Measurements from ENCODE around the gene ALX4. TPM values are rescaled to one million over a fixed set of nuclear protein-coding genes. Genes with fewer than 3 reads are reported as not detected.

ALX4 gene
- total and polyA plus RNA-seq, 2 experiments from 2014 or later, result not detected

DNA sequence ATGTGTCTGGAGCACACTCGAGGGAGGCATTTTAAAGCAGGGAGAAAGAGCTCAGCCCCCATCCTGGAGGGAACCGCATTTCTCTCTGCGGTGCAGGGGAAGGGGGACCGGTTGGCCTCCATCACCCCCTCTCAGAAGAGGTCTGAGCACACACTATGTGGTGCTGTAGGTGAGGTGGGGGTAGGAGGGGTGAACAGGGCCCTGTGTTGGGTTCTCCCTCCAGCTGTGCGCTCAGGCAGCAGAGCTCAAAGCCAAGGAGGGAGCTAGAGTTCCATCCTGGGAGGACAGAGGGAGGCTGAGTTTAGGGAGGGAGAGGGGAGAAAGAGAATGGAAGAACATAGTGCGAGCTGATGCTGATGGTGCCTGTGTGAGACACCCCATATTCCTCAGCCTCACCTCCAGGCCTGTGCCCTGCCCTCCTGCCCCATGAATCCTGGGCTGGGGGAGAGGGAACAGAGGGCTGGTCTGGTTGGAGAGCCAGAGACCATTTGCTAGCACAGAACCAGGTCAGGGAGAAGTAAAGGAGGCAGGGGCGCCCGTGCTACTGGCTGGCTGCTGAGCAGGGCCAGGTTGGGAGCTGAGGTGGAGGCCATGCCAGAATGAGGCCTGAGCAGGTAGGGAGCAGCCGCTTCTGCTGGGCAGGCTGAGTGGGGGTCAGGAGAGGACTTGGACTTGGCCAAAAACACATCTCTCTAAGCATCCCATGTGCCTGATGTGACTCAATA, 43.7 kb downstream of the ALX4 start:
- no peaks in the 10 kb centered on the region for H3K36me3 ChIP-seq (ENCODE audit: insufficient read depth)
- ATAC-seq (no peak), DNase-seq (ENCODE audit: low spot score) (no peak)
- Mint-ChIP-seq H3K4me1 (peaks cover 3% of the 10 kb centered on the region; the same call in 2 of the 3 replicates), H3K9me3 (no peaks in the 10 kb centered on the region), H3K36me3 (ENCODE audit: low read depth) (no peaks in the 10 kb centered on the region; the same call in 2 of the 3 replicates), H3K4me3 (no peak overlapping the region), H3K27me3 (ENCODE audit: insufficient read depth, low read depth, poor library complexity) (peaks cover 8% of the 10 kb centered on the region), H3K27ac (no peak overlapping the region)
- no peaks in the 10 kb centered on the region for H3K4me1 ChIP-seq (ENCODE audit: insufficient read depth)
- no peaks in the 10 kb centered on the region for H3K9me2 ChIP-seq (ENCODE audit: insufficient read depth)
- no peaks in the 10 kb centered on the region for H3F3A ChIP-seq (replicated peaks; ENCODE audit: low read depth)
- TF ChIP-seq, protein P1, sequence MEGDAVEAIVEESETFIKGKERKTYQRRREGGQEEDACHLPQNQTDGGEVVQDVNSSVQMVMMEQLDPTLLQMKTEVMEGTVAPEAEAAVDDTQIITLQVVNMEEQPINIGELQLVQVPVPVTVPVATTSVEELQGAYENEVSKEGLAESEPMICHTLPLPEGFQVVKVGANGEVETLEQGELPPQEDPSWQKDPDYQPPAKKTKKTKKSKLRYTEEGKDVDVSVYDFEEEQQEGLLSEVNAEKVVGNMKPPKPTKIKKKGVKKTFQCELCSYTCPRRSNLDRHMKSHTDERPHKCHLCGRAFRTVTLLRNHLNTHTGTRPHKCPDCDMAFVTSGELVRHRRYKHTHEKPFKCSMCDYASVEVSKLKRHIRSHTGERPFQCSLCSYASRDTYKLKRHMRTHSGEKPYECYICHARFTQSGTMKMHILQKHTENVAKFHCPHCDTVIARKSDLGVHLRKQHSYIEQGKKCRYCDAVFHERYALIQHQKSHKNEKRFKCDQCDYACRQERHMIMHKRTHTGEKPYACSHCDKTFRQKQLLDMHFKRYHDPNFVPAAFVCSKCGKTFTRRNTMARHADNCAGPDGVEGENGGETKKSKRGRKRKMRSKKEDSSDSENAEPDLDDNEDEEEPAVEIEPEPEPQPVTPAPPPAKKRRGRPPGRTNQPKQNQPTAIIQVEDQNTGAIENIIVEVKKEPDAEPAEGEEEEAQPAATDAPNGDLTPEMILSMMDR (conservative IDR thresholded peaks at IDR 0.05; ENCODE audit: low read depth in 2 of 2), result no peak
- TF ChIP-seq ZNF114 (CRISPR knock-in tag; IDR thresholded peaks at IDR 0.05) (no peak), ZNF331 (CRISPR knock-in tag; IDR thresholded peaks at IDR 0.05; ENCODE audit: low read depth) (no peak), STAT1 (IDR thresholded peaks at IDR 0.05; ENCODE audit: unreplicated experiment) (no peak), EZH2phosphoT487 (IDR thresholded peaks at IDR 0.05; ENCODE audit: unreplicated experiment) (no peak), NANOG (IDR thresholded peaks at IDR 0.05; ENCODE audit: borderline replicate concordance) (no peak), REST (IDR thresholded peaks at IDR 0.05; ENCODE audit: unreplicated experiment) (no peak), JUNB (IDR thresholded peaks at IDR 0.05; ENCODE audit: unreplicated experiment) (no peak), CREB1 (CRISPR knock-in tag; IDR thresholded peaks at IDR 0.05; ENCODE audit: low read depth) (no peak), EZH2 (IDR thresholded peaks at IDR 0.05; ENCODE audit: low read depth, unreplicated experiment) (no peak)
- TF ChIP-seq, protein P2, sequence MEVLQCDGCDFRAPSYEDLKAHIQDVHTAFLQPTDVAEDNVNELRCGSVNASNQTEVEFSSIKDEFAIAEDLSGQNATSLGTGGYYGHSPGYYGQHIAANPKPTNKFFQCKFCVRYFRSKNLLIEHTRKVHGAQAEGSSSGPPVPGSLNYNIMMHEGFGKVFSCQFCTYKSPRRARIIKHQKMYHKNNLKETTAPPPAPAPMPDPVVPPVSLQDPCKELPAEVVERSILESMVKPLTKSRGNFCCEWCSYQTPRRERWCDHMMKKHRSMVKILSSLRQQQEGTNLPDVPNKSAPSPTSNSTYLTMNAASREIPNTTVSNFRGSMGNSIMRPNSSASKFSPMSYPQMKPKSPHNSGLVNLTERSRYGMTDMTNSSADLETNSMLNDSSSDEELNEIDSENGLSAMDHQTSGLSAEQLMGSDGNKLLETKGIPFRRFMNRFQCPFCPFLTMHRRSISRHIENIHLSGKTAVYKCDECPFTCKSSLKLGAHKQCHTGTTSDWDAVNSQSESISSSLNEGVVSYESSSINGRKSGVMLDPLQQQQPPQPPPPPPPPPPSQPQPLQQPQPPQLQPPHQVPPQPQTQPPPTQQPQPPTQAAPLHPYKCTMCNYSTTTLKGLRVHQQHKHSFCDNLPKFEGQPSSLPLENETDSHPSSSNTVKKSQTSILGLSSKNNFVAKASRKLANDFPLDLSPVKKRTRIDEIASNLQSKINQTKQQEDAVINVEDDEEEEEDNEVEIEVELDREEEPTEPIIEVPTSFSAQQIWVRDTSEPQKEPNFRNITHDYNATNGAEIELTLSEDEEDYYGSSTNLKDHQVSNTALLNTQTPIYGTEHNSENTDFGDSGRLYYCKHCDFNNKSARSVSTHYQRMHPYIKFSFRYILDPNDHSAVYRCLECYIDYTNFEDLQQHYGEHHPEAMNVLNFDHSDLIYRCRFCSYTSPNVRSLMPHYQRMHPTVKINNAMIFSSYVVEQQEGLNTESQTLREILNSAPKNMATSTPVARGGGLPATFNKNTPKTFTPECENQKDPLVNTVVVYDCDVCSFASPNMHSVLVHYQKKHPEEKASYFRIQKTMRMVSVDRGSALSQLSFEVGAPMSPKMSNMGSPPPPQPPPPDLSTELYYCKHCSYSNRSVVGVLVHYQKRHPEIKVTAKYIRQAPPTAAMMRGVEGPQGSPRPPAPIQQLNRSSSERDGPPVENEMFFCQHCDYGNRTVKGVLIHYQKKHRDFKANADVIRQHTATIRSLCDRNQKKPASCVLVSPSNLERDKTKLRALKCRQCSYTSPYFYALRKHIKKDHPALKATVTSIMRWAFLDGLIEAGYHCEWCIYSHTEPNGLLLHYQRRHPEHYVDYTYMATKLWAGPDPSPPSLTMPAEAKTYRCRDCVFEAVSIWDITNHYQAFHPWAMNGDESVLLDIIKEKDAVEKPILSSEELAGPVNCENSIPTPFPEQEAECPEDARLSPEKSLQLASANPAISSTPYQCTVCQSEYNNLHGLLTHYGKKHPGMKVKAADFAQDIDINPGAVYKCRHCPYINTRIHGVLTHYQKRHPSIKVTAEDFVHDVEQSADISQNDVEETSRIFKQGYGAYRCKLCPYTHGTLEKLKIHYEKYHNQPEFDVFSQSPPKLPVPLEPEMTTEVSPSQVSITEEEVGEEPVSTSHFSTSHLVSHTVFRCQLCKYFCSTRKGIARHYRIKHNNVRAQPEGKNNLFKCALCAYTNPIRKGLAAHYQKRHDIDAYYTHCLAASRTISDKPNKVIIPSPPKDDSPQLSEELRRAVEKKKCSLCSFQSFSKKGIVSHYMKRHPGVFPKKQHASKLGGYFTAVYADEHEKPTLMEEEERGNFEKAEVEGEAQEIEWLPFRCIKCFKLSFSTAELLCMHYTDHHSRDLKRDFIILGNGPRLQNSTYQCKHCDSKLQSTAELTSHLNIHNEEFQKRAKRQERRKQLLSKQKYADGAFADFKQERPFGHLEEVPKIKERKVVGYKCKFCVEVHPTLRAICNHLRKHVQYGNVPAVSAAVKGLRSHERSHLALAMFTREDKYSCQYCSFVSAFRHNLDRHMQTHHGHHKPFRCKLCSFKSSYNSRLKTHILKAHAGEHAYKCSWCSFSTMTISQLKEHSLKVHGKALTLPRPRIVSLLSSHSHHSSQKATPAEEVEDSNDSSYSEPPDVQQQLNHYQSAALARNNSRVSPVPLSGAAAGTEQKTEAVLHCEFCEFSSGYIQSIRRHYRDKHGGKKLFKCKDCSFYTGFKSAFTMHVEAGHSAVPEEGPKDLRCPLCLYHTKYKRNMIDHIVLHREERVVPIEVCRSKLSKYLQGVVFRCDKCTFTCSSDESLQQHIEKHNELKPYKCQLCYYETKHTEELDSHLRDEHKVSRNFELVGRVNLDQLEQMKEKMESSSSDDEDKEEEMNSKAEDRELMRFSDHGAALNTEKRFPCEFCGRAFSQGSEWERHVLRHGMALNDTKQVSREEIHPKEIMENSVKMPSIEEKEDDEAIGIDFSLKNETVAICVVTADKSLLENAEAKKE (CRISPR knock-in tag; IDR thresholded peaks at IDR 0.05), result no peak
- TF ChIP-seq, protein P3, sequence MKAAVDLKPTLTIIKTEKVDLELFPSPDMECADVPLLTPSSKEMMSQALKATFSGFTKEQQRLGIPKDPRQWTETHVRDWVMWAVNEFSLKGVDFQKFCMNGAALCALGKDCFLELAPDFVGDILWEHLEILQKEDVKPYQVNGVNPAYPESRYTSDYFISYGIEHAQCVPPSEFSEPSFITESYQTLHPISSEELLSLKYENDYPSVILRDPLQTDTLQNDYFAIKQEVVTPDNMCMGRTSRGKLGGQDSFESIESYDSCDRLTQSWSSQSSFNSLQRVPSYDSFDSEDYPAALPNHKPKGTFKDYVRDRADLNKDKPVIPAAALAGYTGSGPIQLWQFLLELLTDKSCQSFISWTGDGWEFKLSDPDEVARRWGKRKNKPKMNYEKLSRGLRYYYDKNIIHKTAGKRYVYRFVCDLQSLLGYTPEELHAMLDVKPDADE (IDR thresholded peaks at IDR 0.05), result no peak
- no peaks in the 10 kb centered on the region for H3K27me3 ChIP-seq (ENCODE audit: insufficient read depth)
- H3K27ac ChIP-seq (ENCODE audit: low read depth), result no peak overlapping the region
- H3K4me2 ChIP-seq, result no peak overlapping the region
- no peak overlapping the region for H3K4me3 ChIP-seq
- no peaks in the 10 kb centered on the region for H4K20me1 ChIP-seq (replicated peaks; ENCODE audit: insufficient read depth)
- H2AFZ ChIP-seq, result no peak overlapping the region
- no peaks in the 10 kb centered on the region for H3K79me2 ChIP-seq (replicated peaks; ENCODE audit: insufficient read depth)

Data from GM23338 (cell line).